ENCODE data around the gene LINGO3. TPM values are rescaled to one million over a fixed set of nuclear protein-coding genes. Genes with fewer than 3 reads are reported as not detected.

Gene LINGO3
- total RNA-seq, 1 donor from 2014 or later: 0.21 TPM

- DNase-seq: no peak
Measured at GRCh38 chr19:2339644-2340310, 31.8 kb upstream of the LINGO3 start.

- no peak for DNase-seq
Measured at GRCh38 chr19:2338751-2339643, 31.0 kb upstream of the LINGO3 start.

GRCh38 chr19:2338055-2338615 is 30.2 kb upstream of the LINGO3 start:
- no peak for DNase-seq

- peak; percentile 84 for DNase-seq
Measured at GRCh38 chr19:2337329-2337707, 29.4 kb upstream of the LINGO3 start.

- no peak for DNase-seq
Measured at GRCh38 chr19:2336528-2337328, 28.8 kb upstream of the LINGO3 start.

- no peak for DNase-seq
Measured at GRCh38 chr19:2335848-2336247, 27.9 kb upstream of the LINGO3 start.

- DNase-seq: no peak
Measured at GRCh38 chr19:2334986-2335846, 27.3 kb upstream of the LINGO3 start.

- DNase-seq: no peak
Measured at GRCh38 chr19:2334426-2334825, 26.5 kb upstream of the LINGO3 start.

GRCh38 chr19:2333807-2334211 is 25.9 kb upstream of the LINGO3 start:
- no peak for DNase-seq

- peak; percentile 86 for DNase-seq
Measured at GRCh38 chr19:2333027-2333806, 25.3 kb upstream of the LINGO3 start.

- no peak for DNase-seq
Measured at GRCh38 chr19:2332341-2333026, 24.5 kb upstream of the LINGO3 start.

GRCh38 chr19:2331601-2332246 is 23.8 kb upstream of the LINGO3 start:
- no peak for DNase-seq

GRCh38 chr19:2330632-2331284 is 22.8 kb upstream of the LINGO3 start:
- DNase-seq: no peak

- no peak for DNase-seq
Measured at GRCh38 chr19:2330255-2330631, 22.3 kb upstream of the LINGO3 start.

- no peak for DNase-seq
Measured at GRCh38 chr19:2329501-2329916, 21.6 kb upstream of the LINGO3 start.

GRCh38 chr19:2329149-2329478 is 21.2 kb upstream of the LINGO3 start:
- no peak for DNase-seq

GRCh38 chr19:2328401-2329148 is 20.6 kb upstream of the LINGO3 start, which contains the start of the genes LSM7 and SPPL2B:
Gene LSM7 (minus strand): TSS chr19:2328586. CDS start chr19:2328566, 20 bp downstream.
Gene SPPL2B (plus strand): TSS chr19:2328684. CDS start chr19:2328710, 26 bp downstream.
- peak; percentile 97 for DNase-seq

GRCh38 chr19:2327773-2328400 is 19.9 kb upstream of the LINGO3 start:
- DNase-seq: peak; percentile 46
